Neural crest cell (in vitro differentiated cells): ENCODE measurements around the gene PLA2R1. TPM values are rescaled to one million over a fixed set of nuclear protein-coding genes. Genes with fewer than 3 reads are reported as not detected.

Experiments used
- DNase-seq: peaks from one replicate; pipeline ENCODE4 v3.0.0; 2021; ENCODE audit warnings: low read depth, mixed read lengths, low spot score
- H3K27ac Mint-ChIP-seq: one replicate; pipeline ENCODE4 v1.8.0; 2021; ENCODE audit warnings: mild to moderate bottlenecking, mixed read lengths; ENCODE audit not compliant: unreplicated experiment
- H3K27me3 Mint-ChIP-seq: 2 replicates; pipeline ENCODE4 v1.8.0; 2021; ENCODE audit warnings: low read depth, mild to moderate bottlenecking, mixed read lengths
- H3K36me3 Mint-ChIP-seq: 2 replicates; pipeline ENCODE4 v1.8.0; 2021; ENCODE audit warnings: low read depth, mild to moderate bottlenecking, mixed read lengths
- H3K4me1 Mint-ChIP-seq: 2 replicates; pipeline ENCODE4 v1.8.0; 2021; ENCODE audit warnings: mixed read lengths
- H3K4me3 Mint-ChIP-seq: one replicate; pipeline ENCODE4 v1.8.0; 2021; ENCODE audit warnings: mild to moderate bottlenecking, mixed read lengths
- H3K9me3 Mint-ChIP-seq: 2 replicates; pipeline ENCODE4 v1.8.0; 2021; ENCODE audit warnings: mixed read lengths
- CTCF ChIP-seq: fragments of 200-600 bp; sonication (generic); conservative IDR thresholded peaks from 2 replicates; pipeline ENCODE4 v1.5.0; 2021; ENCODE audit warnings: antibody characterized with exemption, mild to moderate bottlenecking
- total RNA-seq: library from RNA; stranded (reverse); gene quantifications from 2 replicates; pipeline ENCODE4 v1.2.1, GENCODE V29; 2021

Gene PLA2R1
- total RNA-seq, 1 donor from 2014 or later: 0.09 TPM

- no peak overlapping the region for H3K27ac Mint-ChIP-seq
- H3K36me3 Mint-ChIP-seq: no peaks in the 10 kb centered on the region
- H3K9me3 Mint-ChIP-seq: peaks cover 3% of the 10 kb centered on the region
- no peak overlapping the region for H3K4me3 Mint-ChIP-seq
- H3K4me1 Mint-ChIP-seq: peaks cover 5% of the 10 kb centered on the region
- no peak for TF ChIP-seq CTCF
- DNase-seq: no peak
- H3K27me3 Mint-ChIP-seq: peaks cover 40% of the 10 kb centered on the region
These were observed 153.8 kb downstream of the PLA2R1 start for GRCh38 chr2:159908623-159909022.

GRCh38 chr2:159907909-159908308, 154.5 kb downstream of the PLA2R1 start:
- no peak for DNase-seq
- H3K27me3 Mint-ChIP-seq: peaks cover 47% of the 10 kb centered on the region
- H3K4me3 Mint-ChIP-seq: no peak overlapping the region
- peaks cover 3% of the 10 kb centered on the region for H3K9me3 Mint-ChIP-seq
- peaks cover 9% of the 10 kb centered on the region for H3K4me1 Mint-ChIP-seq
- H3K27ac Mint-ChIP-seq: no peak overlapping the region
- TF ChIP-seq CTCF: no peak
- H3K36me3 Mint-ChIP-seq: no peaks in the 10 kb centered on the region

GRCh38 chr2:159905926-159906714, 156.3 kb downstream of the PLA2R1 start:
- no peak for DNase-seq
- no peak overlapping the region for H3K4me3 Mint-ChIP-seq
- peaks cover 62% of the 10 kb centered on the region for H3K27me3 Mint-ChIP-seq
- H3K9me3 Mint-ChIP-seq: peaks cover 3% of the 10 kb centered on the region
- no peak overlapping the region for H3K27ac Mint-ChIP-seq
- no peaks in the 10 kb centered on the region for H3K36me3 Mint-ChIP-seq
- H3K4me1 Mint-ChIP-seq: peaks cover 9% of the 10 kb centered on the region
- no peak for TF ChIP-seq CTCF

GRCh38 chr2:159904959-159905305, 157.5 kb downstream of the PLA2R1 start:
- no peak overlapping the region for H3K4me3 Mint-ChIP-seq
- peaks cover 3% of the 10 kb centered on the region for H3K9me3 Mint-ChIP-seq
- no peak for TF ChIP-seq CTCF
- H3K4me1 Mint-ChIP-seq: peaks cover 9% of the 10 kb centered on the region
- H3K27ac Mint-ChIP-seq: no peak overlapping the region
- no peak for DNase-seq
- no peaks in the 10 kb centered on the region for H3K36me3 Mint-ChIP-seq
- H3K27me3 Mint-ChIP-seq: peaks cover 65% of the 10 kb centered on the region

- Mint-ChIP-seq H3K4me1 (peaks cover 9% of the 10 kb centered on the region), H3K27ac (no peak within 1 kb of the TSS), H3K27me3 (peaks cover 67% of the 10 kb centered on the region), H3K4me3 (peak within 1 kb of the TSS; percentile 28), H3K36me3 (no peaks in the 10 kb centered on the region), H3K9me3 (peaks cover 3% of the 10 kb centered on the region)
- peak; percentile 16 for DNase-seq
- no peak for TF ChIP-seq CTCF
These were observed 158.1 kb downstream of the PLA2R1 start, which contains the start of gene LY75 for GRCh38 chr2:159904127-159904958. TSS of gene LY75 (minus strand) at chr2:159904756.
